ENCODE data around the gene PLCD1. TPM values are rescaled to one million over a fixed set of nuclear protein-coding genes. Genes with fewer than 3 reads are reported as not detected.
A peak's percentile ranks its signal among the peaks of the same experiment; 100 is the strongest.
"Not testable (repeated sequence)": the region's sequence is repeated elsewhere in the genome, so short reads cannot be mapped to it uniquely, and the experiment has no call there.

PLCD1 gene
- total RNA-seq, 1 donor from 2014 or later = 6.9 TPM

GRCh38 chr3:38049358-38050126 lies 20.1 kb upstream of the PLCD1 start:
- H3K9me3 Mint-ChIP-seq = no peaks in the 10 kb centered on the region
- peaks cover 14% of the 10 kb centered on the region for H3K27me3 Mint-ChIP-seq (ENCODE audit: low read depth)
- DNase-seq (ENCODE audit: low spot score) = no peak
- H3K4me3 Mint-ChIP-seq (ENCODE audit: low read depth) = no peak overlapping the region
- H3K36me3 Mint-ChIP-seq (ENCODE audit: low read depth) = no peaks in the 10 kb centered on the region
- intact Hi-C loops (cut with micrococcal nuclease) = no loop called here
- H3K4me1 Mint-ChIP-seq (ENCODE audit: low read depth) = no peaks in the 10 kb centered on the region
- H3K27ac Mint-ChIP-seq = no peak overlapping the region

GRCh38 chr3:38047896-38048295 lies 18.5 kb upstream of the PLCD1 start:
- no peaks in the 10 kb centered on the region for H3K36me3 Mint-ChIP-seq (ENCODE audit: low read depth)
- no peaks in the 10 kb centered on the region for H3K4me1 Mint-ChIP-seq (ENCODE audit: low read depth)
- no peaks in the 10 kb centered on the region for H3K9me3 Mint-ChIP-seq
- intact Hi-C loops (cut with micrococcal nuclease) = no loop called here
- H3K4me3 Mint-ChIP-seq (ENCODE audit: low read depth) = no peak overlapping the region
- H3K27ac Mint-ChIP-seq = no peak overlapping the region
- H3K27me3 Mint-ChIP-seq (ENCODE audit: low read depth) = peaks cover 15% of the 10 kb centered on the region
- no peak for DNase-seq (ENCODE audit: low spot score)

GRCh38 chr3:38046821-38047220 lies 17.4 kb upstream of the PLCD1 start:
- no peak for DNase-seq (ENCODE audit: low spot score)
- Mint-ChIP-seq H3K27ac (no peak overlapping the region), H3K4me3 (ENCODE audit: low read depth) (no peak overlapping the region), H3K27me3 (ENCODE audit: low read depth) (peaks cover 17% of the 10 kb centered on the region), H3K4me1 (ENCODE audit: low read depth) (no peaks in the 10 kb centered on the region), H3K36me3 (ENCODE audit: low read depth) (no peaks in the 10 kb centered on the region), H3K9me3 (no peaks in the 10 kb centered on the region)
- intact Hi-C loops (cut with micrococcal nuclease) = no loop called here

- H3K27ac Mint-ChIP-seq = no peak overlapping the region
- peaks cover 17% of the 10 kb centered on the region for H3K27me3 Mint-ChIP-seq (ENCODE audit: low read depth)
- no peak for DNase-seq (ENCODE audit: low spot score)
- intact Hi-C loops (cut with micrococcal nuclease) = no loop called here
- H3K4me3 Mint-ChIP-seq (ENCODE audit: low read depth) = no peak overlapping the region
- H3K4me1 Mint-ChIP-seq (ENCODE audit: low read depth) = no peaks in the 10 kb centered on the region
- no peaks in the 10 kb centered on the region for H3K36me3 Mint-ChIP-seq (ENCODE audit: low read depth)
- H3K9me3 Mint-ChIP-seq = no peaks in the 10 kb centered on the region
These were observed 16.6 kb upstream of the PLCD1 start for GRCh38 chr3:38046027-38046426.

- Mint-ChIP-seq H3K27me3 (ENCODE audit: low read depth) (peaks cover 17% of the 10 kb centered on the region), H3K36me3 (ENCODE audit: low read depth) (no peaks in the 10 kb centered on the region), H3K27ac (no peak overlapping the region), H3K9me3 (peaks cover 4% of the 10 kb centered on the region), H3K4me3 (ENCODE audit: low read depth) (no peak overlapping the region), H3K4me1 (ENCODE audit: low read depth) (peaks cover 18% of the 10 kb centered on the region)
- intact Hi-C loops (cut with micrococcal nuclease) = no loop called here
- no peak for DNase-seq (ENCODE audit: low spot score)
These were observed 14.0 kb upstream of the PLCD1 start for GRCh38 chr3:38043486-38043885.

- peaks cover 12% of the 10 kb centered on the region for H3K9me3 Mint-ChIP-seq
- peaks cover 32% of the 10 kb centered on the region for H3K4me1 Mint-ChIP-seq (ENCODE audit: low read depth)
- no peak overlapping the region for H3K27ac Mint-ChIP-seq
- peak overlapping the region; percentile 66 for H3K4me3 Mint-ChIP-seq (ENCODE audit: low read depth)
- intact Hi-C loops (cut with micrococcal nuclease) = no loop called here
- DNase-seq (ENCODE audit: low spot score) = no peak
- peaks cover 8% of the 10 kb centered on the region for H3K36me3 Mint-ChIP-seq (ENCODE audit: low read depth)
- H3K27me3 Mint-ChIP-seq (ENCODE audit: low read depth) = peaks cover 6% of the 10 kb centered on the region
These were observed 11.0 kb upstream of the PLCD1 start for GRCh38 chr3:38040401-38040800.

GRCh38 chr3:38039899-38040261 lies 10.4 kb upstream of the PLCD1 start:
- H3K4me3 Mint-ChIP-seq (ENCODE audit: low read depth) = peak overlapping the region; percentile 66

GRCh38 chr3:38039101-38039898 lies 9.9 kb upstream of the PLCD1 start, which contains the start of gene DLEC1:
TSS of gene DLEC1 (plus strand) at chr3:38039208. CDS start at chr3:38039226, 18 bp downstream.
- intact Hi-C loops (cut with micrococcal nuclease) = loop anchor here (1.0 to 10.0 kb wide), 2 partner anchors 8 to 134 kb away; no protein-coding TSS in a partner anchor
- peaks cover 32% of the 10 kb centered on the region for H3K4me1 Mint-ChIP-seq (ENCODE audit: low read depth)
- H3K36me3 Mint-ChIP-seq (ENCODE audit: low read depth) = peaks cover 8% of the 10 kb centered on the region
- H3K9me3 Mint-ChIP-seq = peaks cover 12% of the 10 kb centered on the region
- peak within 1 kb of the TSS; percentile 95 for H3K27ac Mint-ChIP-seq
- H3K4me3 Mint-ChIP-seq (ENCODE audit: low read depth) = peak within 1 kb of the TSS; percentile 66
- DNase-seq (ENCODE audit: low spot score) = peak; percentile 86
- H3K27me3 Mint-ChIP-seq (ENCODE audit: low read depth) = peaks cover 7% of the 10 kb centered on the region

More at GRCh38 chr3:38039899-38040261, 10.4 kb upstream of the PLCD1 start:
- Mint-ChIP-seq H3K27ac (peak overlapping the region; percentile 10), H3K4me1 (ENCODE audit: low read depth) (peaks cover 32% of the 10 kb centered on the region), H3K9me3 (peaks cover 12% of the 10 kb centered on the region), H3K27me3 (ENCODE audit: low read depth) (peaks cover 6% of the 10 kb centered on the region), H3K36me3 (ENCODE audit: low read depth) (peaks cover 8% of the 10 kb centered on the region)
- intact Hi-C loops (cut with micrococcal nuclease) = loop anchor here (1.0 to 10.0 kb wide), 2 partner anchors 9 to 135 kb away; no protein-coding TSS in a partner anchor
- DNase-seq (ENCODE audit: low spot score) = peak; percentile 52

- DNase-seq (ENCODE audit: low spot score) = peak; percentile 46
- intact Hi-C loops (cut with micrococcal nuclease) = loop anchor here (1.0 to 10.0 kb wide), 3 partner anchors 44 to 134 kb away; partner anchors contain the start of gene ACAA1
- peak overlapping the region; percentile 95 for H3K27ac Mint-ChIP-seq
- peaks cover 8% of the 10 kb centered on the region for H3K27me3 Mint-ChIP-seq (ENCODE audit: low read depth)
- peaks cover 12% of the 10 kb centered on the region for H3K9me3 Mint-ChIP-seq
- peaks cover 32% of the 10 kb centered on the region for H3K4me1 Mint-ChIP-seq (ENCODE audit: low read depth)
- peak overlapping the region; percentile 66 for H3K4me3 Mint-ChIP-seq (ENCODE audit: low read depth)
- peaks cover 8% of the 10 kb centered on the region for H3K36me3 Mint-ChIP-seq (ENCODE audit: low read depth)
These were observed 9.0 kb upstream of the PLCD1 start for GRCh38 chr3:38038447-38038911.

GRCh38 chr3:38036906-38037305 lies 7.5 kb upstream of the PLCD1 start:
- DNase-seq (ENCODE audit: low spot score) = no peak
- Mint-ChIP-seq H3K27me3 (ENCODE audit: low read depth) (peaks cover 9% of the 10 kb centered on the region), H3K9me3 (peaks cover 12% of the 10 kb centered on the region), H3K4me3 (ENCODE audit: low read depth) (no peak overlapping the region), H3K27ac (no peak overlapping the region), H3K4me1 (ENCODE audit: low read depth) (peaks cover 35% of the 10 kb centered on the region), H3K36me3 (ENCODE audit: low read depth) (peaks cover 8% of the 10 kb centered on the region)
- intact Hi-C loops (cut with micrococcal nuclease) = loop anchor here (10.0 kb wide), 1 partner anchor 132 kb away; no protein-coding TSS in a partner anchor

- Mint-ChIP-seq H3K4me3 (ENCODE audit: low read depth) (no peak overlapping the region), H3K27me3 (ENCODE audit: low read depth) (peaks cover 9% of the 10 kb centered on the region), H3K9me3 (peaks cover 12% of the 10 kb centered on the region), H3K4me1 (ENCODE audit: low read depth) (peaks cover 35% of the 10 kb centered on the region), H3K36me3 (ENCODE audit: low read depth) (peaks cover 8% of the 10 kb centered on the region), H3K27ac (no peak overlapping the region)
- no peak for DNase-seq (ENCODE audit: low spot score)
- intact Hi-C loops (cut with micrococcal nuclease) = loop anchor here (10.0 kb wide), 1 partner anchor 131 kb away; no protein-coding TSS in a partner anchor
These were observed 6.8 kb upstream of the PLCD1 start for GRCh38 chr3:38036286-38036685.

- intact Hi-C loops (cut with micrococcal nuclease) = loop anchor here (10.0 kb wide), 1 partner anchor 130 kb away; no protein-coding TSS in a partner anchor
- H3K4me1 Mint-ChIP-seq (ENCODE audit: low read depth) = peaks cover 29% of the 10 kb centered on the region
- not testable (repeated sequence) for H3K4me3 Mint-ChIP-seq (ENCODE audit: low read depth); H3K36me3 Mint-ChIP-seq (ENCODE audit: low read depth); H3K27ac Mint-ChIP-seq; DNase-seq (ENCODE audit: low spot score)
- H3K27me3 Mint-ChIP-seq (ENCODE audit: low read depth) = peaks cover 14% of the 10 kb centered on the region
- peaks cover 12% of the 10 kb centered on the region for H3K9me3 Mint-ChIP-seq
These were observed 4.9 kb upstream of the PLCD1 start for GRCh38 chr3:38034335-38034734.
